GM12878 (cell line): ENCODE measurements around the gene DBN1. TPM values are rescaled to one million over a fixed set of nuclear protein-coding genes. Genes with fewer than 3 reads are reported as not detected.

Experiments
- ATAC-seq: fragments of 200-7000 bp; cut with Tn5 transposase; 3 replicates; pipeline ENCODE4 v1.9.1; 2020; ENCODE audit warnings: mild to moderate bottlenecking, moderate library complexity
- BruUV-seq: library from RNA; stranded (reverse); fragments of 400-500 nt; replicated peaks from 2 replicates; lab custom pipeline; 2021; lab: Mats Ljungman, UMichigan
- CTCF ChIA-PET: fragments of 300-600 bp; sonication (Branson Sonifier 250); formaldehyde crosslinking; extraction: SDS; loops from one replicate; lab custom pipeline; 2021; ENCODE audit warnings: inconsistent platforms; lab: Yijun Ruan, JAX
- POLR2A ChIA-PET: fragments of 350-600 bp; formaldehyde crosslinking; extraction: SDS; loops from one replicate; lab custom pipeline; 2021; ENCODE audit warnings: inconsistent platforms; lab: Charles Lee
- RAD21 ChIA-PET: fragments of 300-600 bp; sonication (Branson Sonifier 250); formaldehyde crosslinking; loops from one replicate; lab custom pipeline; 2023; ENCODE audit warnings: antibody characterized with exemption; ENCODE audit not compliant: unreplicated experiment; lab: Charles Lee
- SMC1A ChIA-PET: fragments of 300-600 bp; sonication (Branson Sonifier 250); formaldehyde crosslinking; loops from one replicate; lab custom pipeline; 2023; ENCODE audit not compliant: unreplicated experiment, uncharacterized antibody; lab: Charles Lee
- DNase-seq: peaks from one replicate; pipeline ENCODE4 v3.0.0-alpha.2; 2011; ENCODE audit warnings: low read depth, low spot score
- FAIRE-seq: peaks from 3 replicates; lab custom pipeline; 2011; peaks lifted over from hg19 to GRCh38; lab: Jason Lieb, UNC
- H2AFZ ChIP-seq: 2 replicates; pipeline ENCODE4 v1.6.0; 2011; ENCODE audit warnings: low read depth, low read length, control low read depth; ENCODE audit not compliant: control insufficient read depth
- H3K27ac ChIP-seq: 2 replicates; pipeline ENCODE4 v1.5.1; 2011; ENCODE audit warnings: control low read depth; ENCODE audit not compliant: control insufficient read depth, insufficient read depth
- H3K27me3 ChIP-seq, 2 experiments: replicated peaks in 1 of 2; 2 replicates each; pipeline versions ENCODE4 v1.6.0 to v1.6.1; 2011; ENCODE audit warnings: low read length in 1 of 2; ENCODE audit not compliant: control insufficient read depth in 2 of 2, insufficient read depth in 2 of 2
- H3K36me3 ChIP-seq, 2 experiments: 2 replicates each; pipeline ENCODE4 v1.5.1; 2011; ENCODE audit warnings: low read length in 1 of 2; ENCODE audit not compliant: control insufficient read depth in 2 of 2, insufficient read depth in 2 of 2
- H3K4me1 ChIP-seq: 2 replicates; pipeline ENCODE4 v1.6.1; 2011; ENCODE audit warnings: mild to moderate bottlenecking, low read length, moderate library complexity, mixed read lengths; ENCODE audit not compliant: control insufficient read depth, insufficient read depth
- H3K4me2 ChIP-seq: 2 replicates; pipeline ENCODE4 v1.6.0; 2011; ENCODE audit warnings: control low read depth; ENCODE audit not compliant: control insufficient read depth, insufficient read depth
- H3K4me3 ChIP-seq: fragments of 200-600 bp; sonication (generic); 2 replicates; pipeline ENCODE4 v1.5.1; 2016
- H3K79me2 ChIP-seq: 2 replicates; pipeline ENCODE4 v1.6.0; 2011; ENCODE audit warnings: low read length; ENCODE audit not compliant: control insufficient read depth, insufficient read depth
- H3K9ac ChIP-seq: 2 replicates; pipeline ENCODE4 v1.8.0; 2011; ENCODE audit warnings: low read length, control low read depth, mixed read lengths; ENCODE audit not compliant: control insufficient read depth, insufficient read depth
- H3K9me3 ChIP-seq: replicated peaks from 3 replicates; pipeline ENCODE4 v1.5.1; 2011; ENCODE audit warnings: mild to moderate bottlenecking, low read length; ENCODE audit not compliant: control insufficient read depth, insufficient read depth
- H4K20me1 ChIP-seq: 2 replicates; pipeline ENCODE4 v1.6.0; 2011; ENCODE audit not compliant: control insufficient read depth, insufficient read depth
- ATF7 ChIP-seq: fragments of 450-650 bp; IDR thresholded peaks from 2 replicates; pipeline ENCODE4 v1.6.1; 2016; ENCODE audit warnings: low read depth, mild to moderate bottlenecking
- BRCA1 ChIP-seq: IDR thresholded peaks from 2 replicates; pipeline ENCODE4 v1.6.1; 2011; ENCODE audit warnings: low read depth, low read length, improper control_type of control experiment
- CBX5 ChIP-seq: sonication (generic); IDR thresholded peaks from 2 replicates; pipeline ENCODE4 v1.6.1; 2016; ENCODE audit warnings: low read depth, moderate library complexity, mild to moderate bottlenecking, inconsistent platforms
- CEBPB ChIP-seq, 2 experiments: fragments of 150-350 bp in 1 of 2; IDR thresholded peaks; 2 replicates each; pipeline ENCODE4 v1.6.1; 2012 to 2014; ENCODE audit warnings: low read depth in 2 of 2, low read length in 2 of 2, borderline replicate concordance in 1 of 2, inconsistent platforms in 1 of 2
- DPF2 ChIP-seq: fragments of 450-650 bp; IDR thresholded peaks from 2 replicates; pipeline ENCODE4 v1.6.1; 2017; ENCODE audit warnings: mild to moderate bottlenecking
- EP300 ChIP-seq, 2 experiments: fragments of 150-350 bp in 1 of 2; IDR thresholded peaks; 2 replicates each; pipeline ENCODE4 v1.6.1; 2011 to 2012; ENCODE audit warnings: low read depth in 2 of 2, low read length in 2 of 2, borderline replicate concordance in 1 of 2, improper control_type of control experiment in 1 of 2, inconsistent platforms in 1 of 2; ENCODE audit not compliant: control insufficient read depth in 1 of 2
- FOXK2 ChIP-seq: fragments of 450-650 bp; IDR thresholded peaks from 2 replicates; pipeline ENCODE4 v1.6.1; 2017; ENCODE audit warnings: mild to moderate bottlenecking, moderate library complexity
- NR2C2 ChIP-seq: IDR thresholded peaks from 2 replicates; pipeline ENCODE4 v1.6.1; 2011; ENCODE audit warnings: borderline replicate concordance, low read depth; ENCODE audit not compliant: control insufficient read depth, insufficient read length
- POLR2AphosphoS5 ChIP-seq: IDR thresholded peaks from 2 replicates; pipeline ENCODE4 v1.6.1; 2011; ENCODE audit warnings: mild to moderate bottlenecking, low read length, inconsistent platforms
- SMARCA5 ChIP-seq: fragments of 450-650 bp; IDR thresholded peaks from 2 replicates; pipeline ENCODE4 v1.6.1; 2017; ENCODE audit warnings: mild to moderate bottlenecking
- ZSCAN29 ChIP-seq: fragments of 450-650 bp; IDR thresholded peaks from 2 replicates; pipeline ENCODE4 v1.6.1; 2017; ENCODE audit warnings: mild to moderate bottlenecking, moderate library complexity
- WGBS: methylation state at CpG from one replicate; pipeline ENCODE4 v1.1.6; 2016; ENCODE audit warnings: low lambda C conversion rate; ENCODE audit not compliant: insufficient replicate concordance, insufficient coverage; ENCODE audit errors: missing lambda C conversion rate; 5-methylcytosine and 5-hydroxymethylcytosine counted together
- in situ Hi-C: fragments of 300-500 bp; cut with MboI; formaldehyde crosslinking; loops from 9 replicates; pipeline ENCODE4 v1.14.3; 2018; ENCODE audit warnings: mixed read lengths
- intact Hi-C: fragments of 100-400 bp; cut with micrococcal nuclease; formaldehyde crosslinking; loops from one replicate; pipeline ENCODE4 v1.14.2; 2022; ENCODE audit not compliant: unreplicated experiment
- polyA plus RNA-seq, 11 experiments: library from polyadenylated mRNA; depleted of rRNA in 4 of 11; unstranded in 6 of 11; stranded (reverse) in 5 of 11; fragments of >200 nt; fragmentation: Nextera tagmentation in 4 of 11; fragmentation: Illumina TruSeq in 1 of 11; extraction: Ambion mirVana in 4 of 11; extraction: Trizol in 1 of 11; gene quantifications; 1 replicate in 1 of 11; 2 replicates in 10 of 11; pipeline versions ENCODE4 v1.2.1 to v1.2.3, GENCODE V29; 2011 to 2016; ENCODE audit warnings: inconsistent platforms in 2 of 11, missing spikeins in 2 of 11, low read depth in 1 of 11
- total RNA-seq, 4 experiments: library from RNA; depleted of rRNA in 3 of 4; stranded (reverse); fragments of >200 nt in 3 of 4; fragmentation: Illumina TruSeq in 1 of 4; extraction: Trizol in 1 of 4; gene quantifications; 2 replicates each; pipeline versions ENCODE4 v1.2.1 to v1.2.3, GENCODE V29; 2013 to 2021
- TF ChIP-seq, protein P1 (sequence below): fragments of 450-650 bp; formaldehyde crosslinking; IDR thresholded peaks from 2 replicates; pipeline ENCODE4 v1.4.0; 2020; ENCODE audit warnings: mild to moderate bottlenecking, moderate library complexity
- TF ChIP-seq, protein P2 (sequence below): fragments of 450-650 bp; IDR thresholded peaks from 2 replicates; pipeline ENCODE4 v1.6.1; 2017; ENCODE audit warnings: mild to moderate bottlenecking, moderate library complexity
- TF ChIP-seq, protein P3 (sequence below): IDR thresholded peaks from 2 replicates; pipeline ENCODE4 v1.6.1; 2012; ENCODE audit warnings: low read depth, low read length, improper control_type of control experiment

DBN1 gene
- total and polyA plus RNA-seq, 10 of the 15 experiments (the other 5 are each of a cell fraction or from before 2014, with no cell fraction given) = 0.18 to 81.0 (median 27.9) TPM

DNA sequence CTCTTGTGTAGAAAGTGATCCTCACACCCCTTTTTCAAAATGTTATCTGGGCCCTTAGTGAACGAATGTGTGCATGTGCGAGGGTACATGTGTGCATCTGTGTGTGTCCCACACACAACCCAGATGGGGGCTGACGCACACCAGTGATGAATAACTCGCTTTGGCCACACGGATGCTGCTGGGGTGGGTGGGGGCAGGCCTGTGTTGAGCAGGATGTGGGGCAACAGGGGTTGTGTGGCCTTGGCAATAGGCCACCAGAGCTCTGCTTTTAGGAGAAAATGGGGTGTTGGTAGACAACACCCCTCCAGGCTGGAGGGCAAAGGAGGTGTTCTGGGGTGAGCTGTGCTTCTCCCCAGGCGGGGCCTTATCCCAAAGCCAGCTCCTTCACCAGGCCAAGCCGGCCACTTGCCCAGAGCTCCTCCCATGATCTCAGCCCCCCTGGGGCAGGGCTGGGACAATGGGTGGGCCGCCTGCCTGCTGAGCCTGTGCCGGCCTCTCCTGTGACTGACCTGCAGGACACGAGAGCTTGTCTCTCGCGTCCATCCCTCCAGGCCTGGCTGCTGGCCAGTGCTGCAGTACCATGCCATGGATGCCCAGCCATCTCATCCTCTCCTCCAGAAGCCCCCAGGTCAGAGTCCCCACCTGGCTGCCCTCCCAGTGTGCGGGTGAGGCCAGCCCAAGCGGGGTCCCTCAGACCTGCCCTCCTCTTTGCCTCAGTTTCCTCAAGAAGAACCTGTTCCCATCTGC, 1.7 kb downstream of the DBN1 start:
- POLR2A ChIA-PET = interaction anchor here (0.6 to 1.6 kb wide), 6 partner anchors 9 to 37 kb away, joined by 3 to 6 read pairs (median 3); partner anchors contain the start of gene DOK3
- Histone ChIP-seq H4K20me1 (no peaks in the 10 kb centered on the region), H3K4me2 (peak overlapping the region; percentile 89), H3K36me3 (no peaks in the 10 kb centered on the region), H3K9ac (peak overlapping the region; percentile 61), H3K4me1 (peaks cover 12% of the 10 kb centered on the region), H3K27ac (no peak overlapping the region), H2AFZ (no peak overlapping the region), H3K27me3 (no peaks in the 10 kb centered on the region), H3K9me3 (no peaks in the 10 kb centered on the region), H3K4me3 (peak overlapping the region; percentile 46), H3K79me2 (peaks cover 4% of the 10 kb centered on the region; the same call in 1 of the 2 replicates)
- intact Hi-C loops = no loop called here
- RAD21 ChIA-PET = interaction anchor here (0.9 to 2.0 kb wide), 5 partner anchors 16 to 81 kb away, joined by 3 to 7 read pairs (median 5); partner anchors contain the start of gene PDLIM7
- WGBS = 86% methylated on average over 11 of the region's 14 CpGs
- no peak for FAIRE-seq
- CTCF ChIA-PET = interaction anchor here (0.9 to 2.4 kb wide), 7 partner anchors 12 to 81 kb away, joined by 3 to 13 read pairs (median 3); no protein-coding TSS in a partner anchor
- SMC1A ChIA-PET = interaction anchor here (0.8 to 1.2 kb wide), 2 partner anchors 26 to 30 kb away, joined by 3 read pairs; partner anchors contain the start of gene PDLIM7
- DNase-seq = no peak
- no TSS peak for BruUV-seq
- in situ Hi-C loops = no loop called here
- no peak for ATAC-seq
- TF ChIP-seq, protein P1, sequence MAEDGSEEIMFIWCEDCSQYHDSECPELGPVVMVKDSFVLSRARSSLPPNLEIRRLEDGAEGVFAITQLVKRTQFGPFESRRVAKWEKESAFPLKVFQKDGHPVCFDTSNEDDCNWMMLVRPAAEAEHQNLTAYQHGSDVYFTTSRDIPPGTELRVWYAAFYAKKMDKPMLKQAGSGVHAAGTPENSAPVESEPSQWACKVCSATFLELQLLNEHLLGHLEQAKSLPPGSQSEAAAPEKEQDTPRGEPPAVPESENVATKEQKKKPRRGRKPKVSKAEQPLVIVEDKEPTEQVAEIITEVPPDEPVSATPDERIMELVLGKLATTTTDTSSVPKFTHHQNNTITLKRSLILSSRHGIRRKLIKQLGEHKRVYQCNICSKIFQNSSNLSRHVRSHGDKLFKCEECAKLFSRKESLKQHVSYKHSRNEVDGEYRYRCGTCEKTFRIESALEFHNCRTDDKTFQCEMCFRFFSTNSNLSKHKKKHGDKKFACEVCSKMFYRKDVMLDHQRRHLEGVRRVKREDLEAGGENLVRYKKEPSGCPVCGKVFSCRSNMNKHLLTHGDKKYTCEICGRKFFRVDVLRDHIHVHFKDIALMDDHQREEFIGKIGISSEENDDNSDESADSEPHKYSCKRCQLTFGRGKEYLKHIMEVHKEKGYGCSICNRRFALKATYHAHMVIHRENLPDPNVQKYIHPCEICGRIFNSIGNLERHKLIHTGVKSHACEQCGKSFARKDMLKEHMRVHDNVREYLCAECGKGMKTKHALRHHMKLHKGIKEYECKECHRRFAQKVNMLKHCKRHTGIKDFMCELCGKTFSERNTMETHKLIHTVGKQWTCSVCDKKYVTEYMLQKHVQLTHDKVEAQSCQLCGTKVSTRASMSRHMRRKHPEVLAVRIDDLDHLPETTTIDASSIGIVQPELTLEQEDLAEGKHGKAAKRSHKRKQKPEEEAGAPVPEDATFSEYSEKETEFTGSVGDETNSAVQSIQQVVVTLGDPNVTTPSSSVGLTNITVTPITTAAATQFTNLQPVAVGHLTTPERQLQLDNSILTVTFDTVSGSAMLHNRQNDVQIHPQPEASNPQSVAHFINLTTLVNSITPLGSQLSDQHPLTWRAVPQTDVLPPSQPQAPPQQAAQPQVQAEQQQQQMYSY (CRISPR knock-in tag) = no peak
- TF ChIP-seq BRCA1 = no peak
- TF ChIP-seq EP300 (IDR thresholded peaks at IDR 0.05; ENCODE audit: borderline replicate concordance in 1 of 2, control insufficient read depth in 1 of 2, low read depth in 2 of 2, low read length in 2 of 2) = no peak
- no peak for TF ChIP-seq DPF2
- no peak for TF ChIP-seq FOXK2
- no peak for TF ChIP-seq NR2C2
- TF ChIP-seq, protein P2, sequence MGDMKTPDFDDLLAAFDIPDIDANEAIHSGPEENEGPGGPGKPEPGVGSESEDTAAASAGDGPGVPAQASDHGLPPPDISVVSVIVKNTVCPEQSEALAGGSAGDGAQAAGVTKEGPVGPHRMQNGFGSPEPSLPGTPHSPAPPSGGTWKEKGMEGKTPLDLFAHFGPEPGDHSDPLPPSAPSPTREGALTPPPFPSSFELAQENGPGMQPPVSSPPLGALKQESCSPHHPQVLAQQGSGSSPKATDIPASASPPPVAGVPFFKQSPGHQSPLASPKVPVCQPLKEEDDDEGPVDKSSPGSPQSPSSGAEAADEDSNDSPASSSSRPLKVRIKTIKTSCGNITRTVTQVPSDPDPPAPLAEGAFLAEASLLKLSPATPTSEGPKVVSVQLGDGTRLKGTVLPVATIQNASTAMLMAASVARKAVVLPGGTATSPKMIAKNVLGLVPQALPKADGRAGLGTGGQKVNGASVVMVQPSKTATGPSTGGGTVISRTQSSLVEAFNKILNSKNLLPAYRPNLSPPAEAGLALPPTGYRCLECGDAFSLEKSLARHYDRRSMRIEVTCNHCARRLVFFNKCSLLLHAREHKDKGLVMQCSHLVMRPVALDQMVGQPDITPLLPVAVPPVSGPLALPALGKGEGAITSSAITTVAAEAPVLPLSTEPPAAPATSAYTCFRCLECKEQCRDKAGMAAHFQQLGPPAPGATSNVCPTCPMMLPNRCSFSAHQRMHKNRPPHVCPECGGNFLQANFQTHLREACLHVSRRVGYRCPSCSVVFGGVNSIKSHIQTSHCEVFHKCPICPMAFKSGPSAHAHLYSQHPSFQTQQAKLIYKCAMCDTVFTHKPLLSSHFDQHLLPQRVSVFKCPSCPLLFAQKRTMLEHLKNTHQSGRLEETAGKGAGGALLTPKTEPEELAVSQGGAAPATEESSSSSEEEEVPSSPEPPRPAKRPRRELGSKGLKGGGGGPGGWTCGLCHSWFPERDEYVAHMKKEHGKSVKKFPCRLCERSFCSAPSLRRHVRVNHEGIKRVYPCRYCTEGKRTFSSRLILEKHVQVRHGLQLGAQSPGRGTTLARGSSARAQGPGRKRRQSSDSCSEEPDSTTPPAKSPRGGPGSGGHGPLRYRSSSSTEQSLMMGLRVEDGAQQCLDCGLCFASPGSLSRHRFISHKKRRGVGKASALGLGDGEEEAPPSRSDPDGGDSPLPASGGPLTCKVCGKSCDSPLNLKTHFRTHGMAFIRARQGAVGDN = no peak
- TF ChIP-seq, protein P3, sequence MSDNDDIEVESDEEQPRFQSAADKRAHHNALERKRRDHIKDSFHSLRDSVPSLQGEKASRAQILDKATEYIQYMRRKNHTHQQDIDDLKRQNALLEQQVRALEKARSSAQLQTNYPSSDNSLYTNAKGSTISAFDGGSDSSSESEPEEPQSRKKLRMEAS = no peak
- no peak for TF ChIP-seq CEBPB (IDR thresholded peaks at IDR 0.05; ENCODE audit: borderline replicate concordance in 1 of 2, low read depth in 2 of 2, low read length in 2 of 2)
- no peak for TF ChIP-seq ATF7
- TF ChIP-seq ZSCAN29 = no peak
- no peak for TF ChIP-seq POLR2AphosphoS5
- no peak for TF ChIP-seq CBX5
- no peak for TF ChIP-seq SMARCA5
